Renal pelvis (tissue), 4 donors: Measurements from ENCODE around the gene DNASE1L2. TPM values are rescaled to one million over a fixed set of nuclear protein-coding genes. Genes with fewer than 3 reads are reported as not detected.
"Not testable (repeated sequence)": the region's sequence is repeated elsewhere in the genome, so short reads cannot be mapped to it uniquely, and the experiment has no call there.

ENCODE experiments used
- DNase-seq: peaks from one replicate; pipeline ENCODE4 v3.0.0-alpha.2; 2013
- polyA plus RNA-seq, 3 donors: library from polyadenylated mRNA; unstranded; fragments of 120-200 nt; gene quantifications; one replicate each; pipeline ENCODE4 v1.2.1, GENCODE V29; 2013; ENCODE audit not compliant: insufficient read length in 3 of 3

Gene DNASE1L2
- polyA plus RNA-seq, 3 donors, result 0.84 to 1.7 (median 1.6) TPM

- not testable (repeated sequence) for DNase-seq
These were observed 33.0 kb upstream of the DNASE1L2 start for GRCh38 chr16:2203119-2203688.

- no peak for DNase-seq
These were observed 31.7 kb upstream of the DNASE1L2 start for GRCh38 chr16:2204416-2205103.

GRCh38 chr16:2205104-2205966, 30.9 kb upstream of the DNASE1L2 start, which contains the start of gene MLST8:
TSS of gene MLST8 (plus strand) at chr16:2205454. CDS start at chr16:2206086, 632 bp downstream.
- DNase-seq, result peak; percentile 85

GRCh38 chr16:2205967-2206313, 30.3 kb upstream of the DNASE1L2 start:
- no peak for DNase-seq

GRCh38 chr16:2206420-2206779, 29.8 kb upstream of the DNASE1L2 start:
- no peak for DNase-seq

GRCh38 chr16:2206780-2207433, 29.3 kb upstream of the DNASE1L2 start:
- no peak for DNase-seq

- no peak for DNase-seq
These were observed 28.4 kb upstream of the DNASE1L2 start for GRCh38 chr16:2207872-2208271.

GRCh38 chr16:2208308-2208707, 27.9 kb upstream of the DNASE1L2 start:
- DNase-seq, result no peak

- no peak for DNase-seq
These were observed 27.5 kb upstream of the DNASE1L2 start for GRCh38 chr16:2208772-2209171.

- DNase-seq, result no peak
These were observed 26.8 kb upstream of the DNASE1L2 start for GRCh38 chr16:2209258-2210008.

- DNase-seq, result no peak
These were observed 26.3 kb upstream of the DNASE1L2 start for GRCh38 chr16:2210009-2210332.

GRCh38 chr16:2210386-2211365, 25.6 kb upstream of the DNASE1L2 start, which contains the start of gene BRICD5:
TSS of gene BRICD5 (minus strand) at chr16:2210863. CDS start at chr16:2210833, 30 bp downstream.
- DNase-seq, result no peak

- DNase-seq, result no peak
These were observed 24.3 kb upstream of the DNASE1L2 start for GRCh38 chr16:2211923-2212347.

- DNase-seq, result no peak
These were observed 23.6 kb upstream of the DNASE1L2 start for GRCh38 chr16:2212362-2213324.

- DNase-seq, result no peak
These were observed 22.2 kb upstream of the DNASE1L2 start for GRCh38 chr16:2213817-2214718.

GRCh38 chr16:2214719-2214968, 21.6 kb upstream of the DNASE1L2 start, which contains the start of gene PGP:
TSS of gene PGP (minus strand) at chr16:2214840. CDS start at chr16:2214777, 63 bp downstream.
- no peak for DNase-seq

GRCh38 chr16:2216330-2216729, 19.9 kb upstream of the DNASE1L2 start:
- no peak for DNase-seq
